Esophagus squamous epithelium (tissue), 4 donors: ENCODE measurements around the gene NR1D2.

Experiments
- POLR2A ChIP-seq, 4 donors: fragments of 450-650 bp; IDR thresholded peaks; one replicate each; pipeline ENCODE4 v1.6.1; 2017; ENCODE audit warnings: antibody characterized with exemption in 4 of 4, mild to moderate bottlenecking in 4 of 4, moderate library complexity in 3 of 4
- TF ChIP-seq, protein P1 (sequence below), 6 experiments: fragments of 450-650 bp in 4 of 6; fragments of 200-600 bp in 2 of 6; sonication (generic) in 2 of 6; IDR thresholded peaks; one replicate each; pipeline ENCODE4 v1.5.1; 2016 to 2019; ENCODE audit warnings: antibody characterized with exemption in 6 of 6, mild to moderate bottlenecking in 4 of 6, moderate library complexity in 4 of 6

DNA sequence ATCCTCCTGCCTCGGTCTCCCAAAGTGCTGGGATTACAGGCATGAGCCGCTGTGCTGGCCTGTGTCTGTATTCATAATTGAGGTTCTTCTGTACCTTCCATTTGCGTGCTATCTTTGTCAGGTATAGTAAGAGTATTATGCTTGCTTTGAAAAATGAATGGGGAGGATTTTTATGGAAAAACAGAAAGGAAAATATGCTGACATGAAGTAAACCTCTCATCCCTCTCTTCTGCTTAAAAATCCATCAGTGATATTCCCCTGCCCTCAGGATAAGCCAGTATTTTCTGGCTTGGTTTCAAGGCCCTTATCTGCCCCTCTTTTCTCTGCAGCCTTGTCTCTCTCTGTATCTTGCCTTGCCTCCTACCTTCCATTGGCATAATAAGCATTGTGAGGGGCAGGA lies 80.7 kb downstream of the NR1D2 start:
- TF ChIP-seq, protein P1, sequence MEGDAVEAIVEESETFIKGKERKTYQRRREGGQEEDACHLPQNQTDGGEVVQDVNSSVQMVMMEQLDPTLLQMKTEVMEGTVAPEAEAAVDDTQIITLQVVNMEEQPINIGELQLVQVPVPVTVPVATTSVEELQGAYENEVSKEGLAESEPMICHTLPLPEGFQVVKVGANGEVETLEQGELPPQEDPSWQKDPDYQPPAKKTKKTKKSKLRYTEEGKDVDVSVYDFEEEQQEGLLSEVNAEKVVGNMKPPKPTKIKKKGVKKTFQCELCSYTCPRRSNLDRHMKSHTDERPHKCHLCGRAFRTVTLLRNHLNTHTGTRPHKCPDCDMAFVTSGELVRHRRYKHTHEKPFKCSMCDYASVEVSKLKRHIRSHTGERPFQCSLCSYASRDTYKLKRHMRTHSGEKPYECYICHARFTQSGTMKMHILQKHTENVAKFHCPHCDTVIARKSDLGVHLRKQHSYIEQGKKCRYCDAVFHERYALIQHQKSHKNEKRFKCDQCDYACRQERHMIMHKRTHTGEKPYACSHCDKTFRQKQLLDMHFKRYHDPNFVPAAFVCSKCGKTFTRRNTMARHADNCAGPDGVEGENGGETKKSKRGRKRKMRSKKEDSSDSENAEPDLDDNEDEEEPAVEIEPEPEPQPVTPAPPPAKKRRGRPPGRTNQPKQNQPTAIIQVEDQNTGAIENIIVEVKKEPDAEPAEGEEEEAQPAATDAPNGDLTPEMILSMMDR (IDR thresholded peaks at IDR 0.05): no peak
- TF ChIP-seq POLR2A (IDR thresholded peaks at IDR 0.05): no peak
